NCI-H187 treated with DMSO at 0.1 percent for 48 hours (cell line): Measurements from ENCODE around the gene ITIH6.
"Not testable (repeated sequence)": the region's sequence is repeated elsewhere in the genome, so short reads cannot be mapped to it uniquely, and the experiment has no call there.

ENCODE experiments used
- DNase-seq: peaks from one replicate; lab custom pipeline; 2025; lab: John Stamatoyannopoulos, UW

ITIH6 gene

GRCh38 chrX:54808109-54808604 is 10.1 kb upstream of the ITIH6 start:
- DNase-seq: no peak

GRCh38 chrX:54807524-54808108 is 9.6 kb upstream of the ITIH6 start, which contains the start of gene MAGED2:
MAGED2 (plus strand) TSS chrX:54807745; CDS start chrX:54809332, 1,587 bp downstream.
- no peak for DNase-seq

- DNase-seq: no peak
Observed at GRCh38 chrX:54799046-54799445, 991 bp upstream of the ITIH6 start.

GRCh38 chrX:54794795-54795194 is 3.3 kb downstream of the ITIH6 start:
- no peak for DNase-seq

- no peak for DNase-seq
Observed at GRCh38 chrX:54794028-54794427, 4.0 kb downstream of the ITIH6 start.

GRCh38 chrX:54789405-54789804 is 8.7 kb downstream of the ITIH6 start:
- not testable (repeated sequence) for DNase-seq

GRCh38 chrX:54788446-54788845 is 9.6 kb downstream of the ITIH6 start:
- no peak for DNase-seq

GRCh38 chrX:54786967-54787366 is 11.1 kb downstream of the ITIH6 start:
- DNase-seq: no peak

- DNase-seq: no peak
Observed at GRCh38 chrX:54785901-54786300, 12.2 kb downstream of the ITIH6 start.

- no peak for DNase-seq
Observed at GRCh38 chrX:54776987-54777672, 20.9 kb downstream of the ITIH6 start.

GRCh38 chrX:54776061-54776460 is 22.0 kb downstream of the ITIH6 start:
- no peak for DNase-seq

- not testable (repeated sequence) for DNase-seq
Observed at GRCh38 chrX:54774391-54775094, 23.5 kb downstream of the ITIH6 start.

- DNase-seq: no peak
Observed at GRCh38 chrX:54758114-54759055, 39.7 kb downstream of the ITIH6 start.

GRCh38 chrX:54754854-54755253 is 43.2 kb downstream of the ITIH6 start:
- DNase-seq: no peak

GRCh38 chrX:54748626-54749025 is 49.4 kb downstream of the ITIH6 start:
- DNase-seq: no peak

- no peak for DNase-seq
Observed at GRCh38 chrX:54747733-54748393, 50.2 kb downstream of the ITIH6 start.

GRCh38 chrX:54746928-54747327 is 51.1 kb downstream of the ITIH6 start:
- DNase-seq: no peak

GRCh38 chrX:54745676-54746075 is 52.4 kb downstream of the ITIH6 start:
- no peak for DNase-seq

- DNase-seq: not testable (repeated sequence)
Observed at GRCh38 chrX:54738567-54738966, 59.5 kb downstream of the ITIH6 start.

- DNase-seq: not testable (repeated sequence)
Observed at GRCh38 chrX:54736298-54736942, 61.6 kb downstream of the ITIH6 start.

GRCh38 chrX:54721424-54721823 is 76.6 kb downstream of the ITIH6 start:
- DNase-seq: no peak
